ENCODE data around the gene GRPEL2.

The GRPEL2 gene

GRCh38 chr5:149358868-149359495, 13.7 kb downstream of the GRPEL2 start:
- TF ChIP-seq CTCF (IDR thresholded peaks at IDR 0.05; ENCODE audit: low read depth, low read length, missing control alignments) = no peak
- no peak for DNase-seq (ENCODE audit: extremely low read depth, low read depth)
- peak overlapping the region; percentile 81 for H3K4me3 ChIP-seq (replicated peaks; ENCODE audit: low read depth, low read length)

GRCh38 chr5:149360272-149360671, 15.0 kb downstream of the GRPEL2 start:
- DNase-seq (ENCODE audit: extremely low read depth, low read depth) = no peak
- no peak overlapping the region for H3K4me3 ChIP-seq (replicated peaks; ENCODE audit: low read depth, low read length)
- TF ChIP-seq CTCF (IDR thresholded peaks at IDR 0.05; ENCODE audit: low read depth, low read length, missing control alignments) = no peak

GRCh38 chr5:149362541-149362940, 17.2 kb downstream of the GRPEL2 start:
- DNase-seq (ENCODE audit: extremely low read depth, low read depth) = no peak
- no peak overlapping the region for H3K4me3 ChIP-seq (replicated peaks; ENCODE audit: low read depth, low read length)
- no peak for TF ChIP-seq CTCF (IDR thresholded peaks at IDR 0.05; ENCODE audit: low read depth, low read length, missing control alignments)

GRCh38 chr5:149363358-149363757, 18.1 kb downstream of the GRPEL2 start:
- no peak overlapping the region for H3K4me3 ChIP-seq (replicated peaks; ENCODE audit: low read depth, low read length)
- no peak for DNase-seq (ENCODE audit: extremely low read depth, low read depth)
- TF ChIP-seq CTCF (IDR thresholded peaks at IDR 0.05; ENCODE audit: low read depth, low read length, missing control alignments) = no peak

GRCh38 chr5:149363936-149364335, 18.6 kb downstream of the GRPEL2 start:
- TF ChIP-seq CTCF (IDR thresholded peaks at IDR 0.05; ENCODE audit: low read depth, low read length, missing control alignments) = no peak
- H3K4me3 ChIP-seq (replicated peaks; ENCODE audit: low read depth, low read length) = no peak overlapping the region
- DNase-seq (ENCODE audit: extremely low read depth, low read depth) = no peak

GRCh38 chr5:149364719-149365118, 19.4 kb downstream of the GRPEL2 start:
- TF ChIP-seq CTCF (IDR thresholded peaks at IDR 0.05; ENCODE audit: low read depth, low read length, missing control alignments) = no peak
- no peak for DNase-seq (ENCODE audit: extremely low read depth, low read depth)
- no peak overlapping the region for H3K4me3 ChIP-seq (replicated peaks; ENCODE audit: low read depth, low read length)

GRCh38 chr5:149365418-149365817, 20.1 kb downstream of the GRPEL2 start:
- no peak for TF ChIP-seq CTCF (IDR thresholded peaks at IDR 0.05; ENCODE audit: low read depth, low read length, missing control alignments)
- no peak overlapping the region for H3K4me3 ChIP-seq (replicated peaks; ENCODE audit: low read depth, low read length)
- no peak for DNase-seq (ENCODE audit: extremely low read depth, low read depth)
